ENCODE measurements around the gene SLC15A3. TPM values are rescaled to one million over a fixed set of nuclear protein-coding genes. Genes with fewer than 3 reads are reported as not detected.

SLC15A3 gene
- total and polyA plus RNA-seq, 3 donors from 2014 or later: 8.0 to 24.4 (median 9.3) TPM

- intact Hi-C loops (cut with DNase I; ENCODE audit: low total_unique reads): no loop called here
- H3K4me1 ChIP-seq: peaks cover 15% of the 10 kb centered on the region
These were observed 29.1 kb downstream of the SLC15A3 start for GRCh38 chr11:60922906-60923305.

GRCh38 chr11:60921777-60922335 is 30.1 kb downstream of the SLC15A3 start:
- Histone ChIP-seq H3K27me3 (no peaks in the 10 kb centered on the region), H3K4me3 (no peak overlapping the region), H3K9me3 (no peaks in the 10 kb centered on the region), H3K4me1 (peaks cover 18% of the 10 kb centered on the region), H3K27ac (no peak overlapping the region), H3K36me3 (ENCODE audit: low read depth, missing control alignments) (no peaks in the 10 kb centered on the region)
- TF ChIP-seq, protein P1, sequence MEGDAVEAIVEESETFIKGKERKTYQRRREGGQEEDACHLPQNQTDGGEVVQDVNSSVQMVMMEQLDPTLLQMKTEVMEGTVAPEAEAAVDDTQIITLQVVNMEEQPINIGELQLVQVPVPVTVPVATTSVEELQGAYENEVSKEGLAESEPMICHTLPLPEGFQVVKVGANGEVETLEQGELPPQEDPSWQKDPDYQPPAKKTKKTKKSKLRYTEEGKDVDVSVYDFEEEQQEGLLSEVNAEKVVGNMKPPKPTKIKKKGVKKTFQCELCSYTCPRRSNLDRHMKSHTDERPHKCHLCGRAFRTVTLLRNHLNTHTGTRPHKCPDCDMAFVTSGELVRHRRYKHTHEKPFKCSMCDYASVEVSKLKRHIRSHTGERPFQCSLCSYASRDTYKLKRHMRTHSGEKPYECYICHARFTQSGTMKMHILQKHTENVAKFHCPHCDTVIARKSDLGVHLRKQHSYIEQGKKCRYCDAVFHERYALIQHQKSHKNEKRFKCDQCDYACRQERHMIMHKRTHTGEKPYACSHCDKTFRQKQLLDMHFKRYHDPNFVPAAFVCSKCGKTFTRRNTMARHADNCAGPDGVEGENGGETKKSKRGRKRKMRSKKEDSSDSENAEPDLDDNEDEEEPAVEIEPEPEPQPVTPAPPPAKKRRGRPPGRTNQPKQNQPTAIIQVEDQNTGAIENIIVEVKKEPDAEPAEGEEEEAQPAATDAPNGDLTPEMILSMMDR (IDR thresholded peaks at IDR 0.05): no peak
- no peak for TF ChIP-seq POLR2A (IDR thresholded peaks at IDR 0.05)
- 67 to 86% methylated on average over 6 to 23 of the region's 23 CpGs for WGBS, 2 donors
- intact Hi-C loops (cut with DNase I; ENCODE audit: low total_unique reads): no loop called here
- no peak for DNase-seq

More at GRCh38 chr11:60922906-60923305, 29.1 kb downstream of the SLC15A3 start:
- no peaks in the 10 kb centered on the region for H3K36me3 ChIP-seq (ENCODE audit: low read depth, missing control alignments)
- H3K27ac ChIP-seq: no peak overlapping the region
- 73 to 85% methylated on average over 6 of the region's 6 CpGs for WGBS, 2 donors
- no peak for DNase-seq
- no peak for TF ChIP-seq POLR2A (IDR thresholded peaks at IDR 0.05)
- TF ChIP-seq, protein P1 (IDR thresholded peaks at IDR 0.05): no peak
- H3K9me3 ChIP-seq: no peaks in the 10 kb centered on the region
- H3K4me3 ChIP-seq: no peak overlapping the region
- no peaks in the 10 kb centered on the region for H3K27me3 ChIP-seq

DNA sequence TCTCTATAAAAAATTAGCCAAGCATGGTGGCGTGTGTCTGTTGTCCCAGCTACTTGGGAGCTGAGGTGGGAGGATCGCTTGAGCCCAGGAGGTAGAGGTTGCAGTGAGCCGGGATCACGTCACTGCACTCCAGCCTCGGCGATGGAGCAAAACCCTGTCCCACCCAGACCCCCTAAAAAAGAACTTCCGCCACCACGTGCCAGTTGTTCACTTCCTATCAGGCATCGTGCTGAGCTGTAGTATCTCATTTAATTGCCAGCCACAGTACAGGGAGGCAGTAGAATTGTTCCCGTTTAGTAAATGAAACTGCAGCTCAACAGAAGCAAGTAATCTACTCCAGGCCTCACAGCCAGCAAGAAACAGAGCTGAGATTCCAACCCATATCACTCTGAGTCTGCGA is 30.7 kb downstream of the SLC15A3 start:
- intact Hi-C loops (cut with DNase I; ENCODE audit: low total_unique reads): no loop called here
- TF ChIP-seq, protein P1 (IDR thresholded peaks at IDR 0.05): no peak
- TF ChIP-seq POLR2A (IDR thresholded peaks at IDR 0.05): no peak
- no peak for DNase-seq
- Histone ChIP-seq H3K9me3 (no peaks in the 10 kb centered on the region), H3K27ac (no peak overlapping the region), H3K4me3 (no peak overlapping the region), H3K36me3 (ENCODE audit: low read depth, missing control alignments) (no peaks in the 10 kb centered on the region), H3K4me1 (peaks cover 24% of the 10 kb centered on the region), H3K27me3 (no peaks in the 10 kb centered on the region)
- 92 to 94% methylated on average over 11 of the region's 11 CpGs for WGBS, 2 donors

GRCh38 chr11:60919956-60920355 is 32.0 kb downstream of the SLC15A3 start:
- H3K36me3 ChIP-seq (ENCODE audit: low read depth, missing control alignments): no peaks in the 10 kb centered on the region
- H3K4me3 ChIP-seq: no peak overlapping the region
- TF ChIP-seq POLR2A (IDR thresholded peaks at IDR 0.05): no peak
- TF ChIP-seq, protein P1 (IDR thresholded peaks at IDR 0.05): no peak
- no peak for DNase-seq
- no peak overlapping the region for H3K27ac ChIP-seq
- 73 to 79% methylated on average over 2 of the region's 2 CpGs for WGBS, 2 donors
- H3K27me3 ChIP-seq: no peaks in the 10 kb centered on the region
- H3K9me3 ChIP-seq: no peaks in the 10 kb centered on the region
- H3K4me1 ChIP-seq: peaks cover 30% of the 10 kb centered on the region
- intact Hi-C loops (cut with DNase I; ENCODE audit: low total_unique reads): no loop called here

- peaks cover 27% of the 10 kb centered on the region for H3K4me1 ChIP-seq
- H3K27me3 ChIP-seq: no peaks in the 10 kb centered on the region
- TF ChIP-seq, protein P1 (IDR thresholded peaks at IDR 0.05): no peak
- no peak for TF ChIP-seq POLR2A (IDR thresholded peaks at IDR 0.05)
- WGBS, 2 donors: 87 to 94% methylated on average over 1 of the region's 1 CpG
- intact Hi-C loops (cut with DNase I; ENCODE audit: low total_unique reads): no loop called here
- no peak overlapping the region for H3K27ac ChIP-seq
- DNase-seq: no peak
- H3K4me3 ChIP-seq: no peak overlapping the region
- H3K36me3 ChIP-seq (ENCODE audit: low read depth, missing control alignments): no peaks in the 10 kb centered on the region
- no peaks in the 10 kb centered on the region for H3K9me3 ChIP-seq
These were observed 32.7 kb downstream of the SLC15A3 start for GRCh38 chr11:60919320-60919719.
